GM19023 (cell line): ENCODE data around the gene ATP6V1C2.

ENCODE experiments used
- ATAC-seq: cut with Tn5 transposase; IDR thresholded peaks from one replicate; pipeline ENCODE4 v1.9.1; 2021; ENCODE audit warnings: mild to moderate bottlenecking, moderate library complexity; ENCODE audit not compliant: unreplicated experiment

The ATP6V1C2 gene

DNA sequence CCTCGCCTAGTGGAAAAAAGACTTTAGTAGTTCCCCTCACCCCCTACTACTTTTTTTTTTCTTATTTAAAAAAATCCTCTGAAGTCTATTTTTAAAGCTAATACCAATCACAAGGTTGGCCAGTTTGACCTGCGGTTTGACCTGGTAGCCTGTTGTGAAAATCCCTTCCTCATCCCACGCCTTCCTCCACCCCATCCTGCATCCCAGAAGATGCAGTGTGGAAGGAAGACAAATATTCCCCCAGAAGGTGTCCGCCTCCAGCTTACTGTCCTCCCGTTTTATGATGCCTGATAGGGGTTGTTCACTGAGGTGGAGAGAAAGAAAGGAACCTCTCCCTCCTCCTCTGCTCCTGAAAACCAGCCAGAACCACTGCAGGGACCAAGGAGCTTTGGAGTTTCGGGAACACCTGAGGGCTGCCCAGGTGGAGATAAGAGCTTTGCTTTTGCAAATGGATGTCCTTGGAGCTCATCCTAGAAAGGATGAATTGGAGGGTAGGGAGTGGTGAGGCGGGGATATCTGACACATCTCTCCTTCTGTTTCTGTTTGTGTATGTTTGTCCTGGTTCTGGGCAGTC is 909 bp downstream of the ATP6V1C2 start:
- ATAC-seq: no peak

DNA sequence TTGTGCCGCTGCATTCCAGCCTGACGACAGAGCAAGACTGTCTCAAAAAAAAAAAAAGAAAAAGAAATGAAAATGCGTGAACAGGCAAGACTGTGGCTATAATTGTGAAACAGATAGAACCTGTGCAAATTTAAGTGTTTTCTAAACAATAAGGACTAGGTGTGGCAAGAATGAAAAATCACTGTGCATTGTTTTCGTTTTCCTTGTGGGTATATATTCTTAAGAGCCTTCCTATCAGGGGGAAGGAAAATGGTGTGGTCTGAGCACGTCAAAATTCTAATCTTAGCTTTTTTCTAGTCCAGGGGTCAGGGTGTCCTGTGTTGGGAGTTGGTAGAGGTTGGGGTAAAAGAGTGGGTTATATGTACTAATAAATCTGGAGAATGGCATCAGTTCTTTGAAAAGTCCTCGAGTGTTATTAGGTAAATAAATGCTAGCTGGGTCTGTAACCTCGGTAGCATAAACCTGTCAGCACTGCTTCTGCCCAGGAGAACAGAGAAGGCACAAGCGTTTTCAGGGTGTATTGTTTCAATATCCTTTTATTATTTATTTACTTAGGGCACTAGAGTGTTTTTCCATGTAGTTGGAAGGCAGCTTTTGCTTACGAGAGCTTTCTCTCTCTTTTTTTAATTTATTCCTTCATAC is 11.6 kb downstream of the ATP6V1C2 start:
- ATAC-seq: no peak

DNA sequence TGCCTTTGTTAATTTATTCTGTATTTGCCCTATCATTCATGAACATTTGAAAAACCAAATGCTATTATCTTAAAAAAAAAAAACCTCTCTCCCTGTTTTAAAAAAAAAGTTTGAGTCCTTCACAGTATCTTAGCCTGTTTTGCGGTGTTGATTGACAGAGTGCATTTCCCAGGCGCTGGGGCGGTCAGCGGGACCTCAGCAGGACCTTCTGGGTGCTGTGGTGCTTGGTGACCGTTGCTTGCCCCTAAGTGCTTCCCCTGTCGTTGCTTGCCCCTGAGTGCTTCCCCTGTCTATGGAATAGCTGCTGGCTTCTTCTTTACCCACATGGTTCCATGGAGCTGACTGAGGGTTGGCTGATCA is 12.1 kb downstream of the ATP6V1C2 start:
- no peak for ATAC-seq

- no peak for ATAC-seq
Measured at GRCh38 chr2:10733980-10734379, 12.6 kb downstream of the ATP6V1C2 start.

DNA sequence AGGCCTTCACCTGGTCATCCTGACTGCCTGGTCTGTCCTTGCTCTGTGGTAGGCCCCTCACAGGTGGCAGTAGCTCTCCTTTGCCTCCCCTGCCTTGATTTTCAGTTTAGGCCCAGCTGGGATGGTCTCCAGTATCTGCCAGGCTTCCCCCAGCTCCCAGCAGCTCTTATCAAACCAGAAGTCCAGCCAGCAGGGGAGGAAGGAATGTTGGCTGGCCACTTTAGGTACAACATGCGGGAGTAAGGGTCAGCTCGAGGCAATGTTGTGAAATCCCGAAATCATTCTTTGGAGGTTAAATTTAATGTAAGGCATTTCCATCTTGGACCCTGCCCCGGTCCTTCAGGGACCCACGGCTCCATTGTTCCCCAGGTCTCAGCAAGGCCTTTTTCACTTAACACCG is 16.8 kb downstream of the ATP6V1C2 start:
- no peak for ATAC-seq

DNA sequence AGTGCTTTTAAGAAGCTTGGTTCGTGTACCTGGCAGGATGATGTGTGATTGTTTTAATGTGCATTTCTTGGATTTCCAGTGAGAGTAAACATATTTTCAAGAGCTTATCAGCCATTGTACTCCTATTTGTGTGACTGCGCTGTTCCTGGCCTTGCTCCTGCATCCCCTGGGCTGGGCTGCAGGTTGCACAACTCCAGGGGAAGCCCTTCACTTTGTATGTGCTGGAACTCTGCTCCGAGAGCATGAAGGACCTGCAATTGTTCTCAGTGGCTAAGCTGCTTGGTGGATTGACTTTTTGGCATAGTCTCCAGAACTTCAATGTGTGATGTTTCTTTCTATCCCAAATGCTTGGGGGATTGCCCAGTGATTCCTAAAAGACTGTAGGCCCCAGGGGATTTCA is 18.8 kb downstream of the ATP6V1C2 start:
- no peak for ATAC-seq

DNA sequence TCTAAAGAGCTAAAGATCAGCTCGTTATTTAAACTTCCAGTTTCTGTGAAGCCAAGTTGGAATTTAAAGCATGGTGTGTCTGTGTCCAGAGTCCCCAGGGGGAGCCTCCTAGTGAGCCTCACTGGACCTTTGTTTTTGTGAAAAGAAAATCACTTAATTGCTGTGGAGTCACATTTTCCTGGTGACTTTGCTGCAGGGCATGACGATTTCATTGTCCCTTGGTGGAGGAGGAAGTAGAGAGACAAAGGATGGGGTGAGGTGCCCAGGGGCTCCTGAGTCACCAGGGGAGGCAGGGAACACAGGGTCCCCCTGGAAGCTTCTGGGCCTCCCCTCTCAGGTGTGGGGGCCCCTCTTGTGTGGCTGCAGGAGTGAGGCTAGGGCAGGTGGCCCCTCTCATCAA is 19.7 kb downstream of the ATP6V1C2 start:
- ATAC-seq: no peak

GRCh38 chr2:10742666-10743065 is 21.2 kb downstream of the ATP6V1C2 start:
- no peak for ATAC-seq

GRCh38 chr2:10750610-10751009 is 29.2 kb downstream of the ATP6V1C2 start:
- no peak for ATAC-seq

DNA sequence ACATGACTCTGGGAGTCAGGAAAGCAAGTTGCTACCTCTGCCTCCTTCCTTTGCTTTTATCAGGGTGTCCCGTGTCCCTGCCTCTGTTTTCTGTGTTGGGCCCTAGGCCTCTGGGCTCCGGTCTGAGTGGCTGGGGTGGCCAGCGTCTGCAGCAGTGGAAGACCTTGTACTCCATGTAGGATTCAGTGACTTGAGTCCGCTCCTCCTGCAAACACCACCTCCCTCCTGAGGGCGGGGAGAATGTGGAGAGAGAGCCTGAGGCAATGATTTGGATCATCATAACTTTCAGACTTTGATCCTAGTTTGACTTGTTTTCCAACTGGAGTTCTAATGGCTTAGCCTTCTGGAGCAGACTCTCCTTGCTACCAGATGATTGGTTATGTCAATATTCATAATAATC is 30.8 kb downstream of the ATP6V1C2 start:
- ATAC-seq: no peak

- ATAC-seq: no peak
Measured at GRCh38 chr2:10753156-10753555, 31.7 kb downstream of the ATP6V1C2 start.

- ATAC-seq: no peak
Measured at GRCh38 chr2:10753876-10754275, 32.4 kb downstream of the ATP6V1C2 start.

GRCh38 chr2:10755621-10756020 is 34.2 kb downstream of the ATP6V1C2 start:
- no peak for ATAC-seq

- ATAC-seq: no peak
Measured at GRCh38 chr2:10757814-10758286, 36.4 kb downstream of the ATP6V1C2 start.

- ATAC-seq: no peak
Measured at GRCh38 chr2:10759151-10759714, 37.8 kb downstream of the ATP6V1C2 start.

DNA sequence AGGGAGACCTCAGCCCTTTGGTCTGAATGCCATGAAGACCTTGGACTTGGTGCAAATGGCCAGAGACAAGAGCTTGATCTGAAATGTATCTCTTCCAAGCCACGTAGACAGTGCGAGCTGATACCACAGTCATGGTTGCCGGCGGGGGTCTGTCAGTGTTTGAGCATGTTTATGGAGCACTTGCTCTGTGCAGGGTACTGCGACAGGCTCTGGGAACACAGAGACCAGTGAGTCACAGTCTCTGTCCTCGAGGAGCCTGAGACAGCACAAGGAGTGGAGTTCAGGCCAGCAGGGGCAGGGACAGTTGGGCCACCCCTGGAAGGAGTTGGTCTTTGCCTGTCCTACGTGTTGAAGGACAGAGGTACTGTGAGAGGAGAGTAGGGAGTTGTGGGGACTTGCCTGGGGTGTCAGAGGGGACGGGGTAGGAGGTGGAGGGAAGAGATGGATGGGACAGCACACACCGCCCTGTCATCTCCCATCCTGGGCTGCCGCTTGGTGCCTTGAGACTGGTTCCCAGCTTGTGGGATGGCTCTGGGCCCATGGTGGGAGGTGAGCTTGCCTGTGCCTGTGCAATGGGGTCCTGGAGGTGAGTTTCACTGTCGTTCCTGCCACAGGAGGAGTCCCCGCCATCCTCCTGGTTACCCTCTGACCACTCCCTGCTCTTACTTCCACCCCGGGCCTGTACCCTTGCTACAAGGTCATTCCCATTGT is 39.5 kb downstream of the ATP6V1C2 start:
- ATAC-seq: no peak

- ATAC-seq: no peak
Measured at GRCh38 chr2:10761591-10761990, 40.2 kb downstream of the ATP6V1C2 start.

DNA sequence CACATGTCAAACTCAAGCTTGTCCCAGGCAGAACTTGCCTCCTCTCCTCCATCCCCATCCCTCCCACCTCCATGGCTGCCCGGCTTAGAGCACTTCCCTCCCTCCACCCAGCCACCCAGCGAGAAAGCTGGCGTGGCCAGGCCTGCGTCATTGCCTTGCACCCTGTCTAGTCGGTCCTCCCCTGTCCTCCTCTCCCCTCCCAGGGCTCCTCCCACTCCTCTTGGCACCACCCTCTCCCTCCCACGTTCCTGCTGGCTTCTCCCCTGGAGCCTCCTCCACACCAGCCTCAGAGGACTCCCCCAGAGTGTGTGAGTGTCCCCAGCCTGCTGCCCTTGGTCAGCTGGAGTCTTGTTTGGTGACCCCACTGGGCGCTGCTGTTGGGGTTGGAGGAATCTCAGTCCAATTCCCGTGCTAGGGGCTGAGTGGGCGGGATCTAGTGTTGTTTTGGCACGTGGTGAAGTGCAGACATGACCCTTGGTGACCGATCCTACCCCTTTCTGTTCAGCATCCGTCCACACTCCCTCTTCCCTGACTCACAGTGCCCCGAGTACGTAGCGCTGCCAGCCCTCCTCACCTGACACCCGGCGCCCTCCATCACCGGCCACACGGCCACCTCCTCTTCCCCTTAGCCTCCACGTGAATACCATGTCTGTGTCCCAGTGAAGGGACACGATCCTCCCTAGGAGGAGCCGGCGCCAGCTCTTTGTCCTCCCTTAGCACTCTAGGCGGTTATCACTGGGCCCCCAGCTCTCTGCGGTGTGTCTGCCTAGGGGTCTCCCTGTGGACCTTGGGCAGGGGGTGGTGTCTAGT is 41.4 kb downstream of the ATP6V1C2 start:
- no peak for ATAC-seq

GRCh38 chr2:10763461-10763800 is 42.0 kb downstream of the ATP6V1C2 start:
- no peak for ATAC-seq

- no peak for ATAC-seq
Measured at GRCh38 chr2:10764096-10764785, 42.8 kb downstream of the ATP6V1C2 start.

GRCh38 chr2:10764896-10765295 is 43.5 kb downstream of the ATP6V1C2 start:
- ATAC-seq: no peak
